ENCODE measurements around the gene TAF3. TPM values are rescaled to one million over a fixed set of nuclear protein-coding genes. Genes with fewer than 3 reads are reported as not detected.
"Not testable (repeated sequence)": the region's sequence is repeated elsewhere in the genome, so short reads cannot be mapped to it uniquely, and the experiment has no call there.

The TAF3 gene
- total and polyA plus RNA-seq, 2 experiments from 2014 or later = 3.9 to 7.7 TPM

- DNase-seq (ENCODE audit: low read depth in 1 of 2, low spot score in 1 of 2) = peak in 1 of 2 donors; percentile 32
- no peaks in the 10 kb centered on the region for H3K27me3 ChIP-seq
- H3K9me3 ChIP-seq (ENCODE audit: low read depth) = no peaks in the 10 kb centered on the region
- peak overlapping the region; percentile 24 for H3K27ac ChIP-seq
- H3K36me3 ChIP-seq = peaks cover 75% of the 10 kb centered on the region
- TF ChIP-seq, protein P1, sequence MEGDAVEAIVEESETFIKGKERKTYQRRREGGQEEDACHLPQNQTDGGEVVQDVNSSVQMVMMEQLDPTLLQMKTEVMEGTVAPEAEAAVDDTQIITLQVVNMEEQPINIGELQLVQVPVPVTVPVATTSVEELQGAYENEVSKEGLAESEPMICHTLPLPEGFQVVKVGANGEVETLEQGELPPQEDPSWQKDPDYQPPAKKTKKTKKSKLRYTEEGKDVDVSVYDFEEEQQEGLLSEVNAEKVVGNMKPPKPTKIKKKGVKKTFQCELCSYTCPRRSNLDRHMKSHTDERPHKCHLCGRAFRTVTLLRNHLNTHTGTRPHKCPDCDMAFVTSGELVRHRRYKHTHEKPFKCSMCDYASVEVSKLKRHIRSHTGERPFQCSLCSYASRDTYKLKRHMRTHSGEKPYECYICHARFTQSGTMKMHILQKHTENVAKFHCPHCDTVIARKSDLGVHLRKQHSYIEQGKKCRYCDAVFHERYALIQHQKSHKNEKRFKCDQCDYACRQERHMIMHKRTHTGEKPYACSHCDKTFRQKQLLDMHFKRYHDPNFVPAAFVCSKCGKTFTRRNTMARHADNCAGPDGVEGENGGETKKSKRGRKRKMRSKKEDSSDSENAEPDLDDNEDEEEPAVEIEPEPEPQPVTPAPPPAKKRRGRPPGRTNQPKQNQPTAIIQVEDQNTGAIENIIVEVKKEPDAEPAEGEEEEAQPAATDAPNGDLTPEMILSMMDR (IDR thresholded peaks at IDR 0.05; ENCODE audit: low read depth, low read length) = no peak
- peaks cover 6% of the 10 kb centered on the region for H3K4me1 ChIP-seq (ENCODE audit: low read depth)
- H3K4me3 ChIP-seq = no peak overlapping the region
Measured at GRCh38 chr10:7804741-7805140, 13.6 kb upstream of the TAF3 start.

GRCh38 chr10:7808686-7809267 lies 9.5 kb upstream of the TAF3 start:
- Histone ChIP-seq H3K4me3 (no peak overlapping the region), H3K27ac (no peak overlapping the region), H3K9me3 (ENCODE audit: low read depth) (no peaks in the 10 kb centered on the region), H3K27me3 (no peaks in the 10 kb centered on the region), H3K36me3 (peaks cover 38% of the 10 kb centered on the region), H3K4me1 (ENCODE audit: low read depth) (peaks cover 6% of the 10 kb centered on the region)
- no peak for DNase-seq (ENCODE audit: low read depth in 1 of 2, low spot score in 1 of 2)
- TF ChIP-seq, protein P1 (IDR thresholded peaks at IDR 0.05; ENCODE audit: low read depth, low read length) = no peak

DNA sequence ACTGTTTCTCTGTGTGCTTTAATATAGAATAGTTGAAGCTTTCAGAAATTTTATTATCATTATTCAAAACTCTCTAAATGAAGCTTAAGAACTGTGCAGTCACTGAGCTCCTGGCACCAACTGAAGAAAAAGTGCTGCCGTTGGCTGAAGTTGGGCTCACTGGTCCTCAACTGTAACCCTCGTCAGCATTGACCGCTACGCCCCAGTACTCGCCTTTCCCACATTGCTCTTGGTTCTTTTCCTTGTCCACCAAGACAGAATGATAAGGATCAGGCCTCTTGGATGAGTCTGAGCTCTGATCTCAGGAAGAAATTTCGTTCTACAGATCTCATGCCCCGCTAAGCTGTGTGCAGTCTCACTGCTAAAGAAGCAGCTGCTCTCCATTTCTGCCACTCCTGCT lies 7.9 kb upstream of the TAF3 start:
- TF ChIP-seq, protein P1 (IDR thresholded peaks at IDR 0.05; ENCODE audit: low read depth, low read length) = no peak
- H3K36me3 ChIP-seq = peaks cover 27% of the 10 kb centered on the region
- H3K4me3 ChIP-seq = no peak overlapping the region
- H3K4me1 ChIP-seq (ENCODE audit: low read depth) = no peaks in the 10 kb centered on the region
- H3K27me3 ChIP-seq = peaks cover 4% of the 10 kb centered on the region
- no peak for DNase-seq (ENCODE audit: low read depth in 1 of 2, low spot score in 1 of 2)
- H3K27ac ChIP-seq = peak overlapping the region; percentile 21
- H3K9me3 ChIP-seq (ENCODE audit: low read depth) = no peaks in the 10 kb centered on the region

DNA sequence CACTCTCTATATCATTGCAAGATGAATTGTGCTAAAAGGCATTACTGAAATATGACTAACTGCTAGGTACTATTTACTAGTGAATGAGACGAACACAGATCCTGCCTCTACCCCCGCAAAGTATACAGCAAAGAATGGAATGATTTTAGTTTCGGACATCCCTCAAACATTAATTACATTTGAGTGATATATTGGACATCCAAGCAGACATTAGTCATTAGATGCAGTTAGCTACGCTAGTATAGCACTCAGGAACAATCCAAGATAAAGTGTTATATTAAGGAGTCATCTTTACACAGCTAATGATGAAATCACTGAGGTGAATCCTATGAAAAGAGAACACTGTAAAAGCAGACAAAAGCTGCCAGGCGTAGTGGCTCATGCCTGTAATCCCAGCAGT lies 7.3 kb upstream of the TAF3 start:
- TF ChIP-seq, protein P1 (IDR thresholded peaks at IDR 0.05; ENCODE audit: low read depth, low read length) = no peak
- H3K36me3 ChIP-seq = peaks cover 24% of the 10 kb centered on the region
- DNase-seq (ENCODE audit: low read depth in 1 of 2, low spot score in 1 of 2) = no peak
- no peak overlapping the region for H3K4me3 ChIP-seq
- H3K27me3 ChIP-seq = peaks cover 4% of the 10 kb centered on the region
- H3K27ac ChIP-seq = no peak overlapping the region
- no peaks in the 10 kb centered on the region for H3K4me1 ChIP-seq (ENCODE audit: low read depth)
- no peaks in the 10 kb centered on the region for H3K9me3 ChIP-seq (ENCODE audit: low read depth)

- H3K27me3 ChIP-seq; H3K4me1 ChIP-seq (ENCODE audit: low read depth); H3K9me3 ChIP-seq (ENCODE audit: low read depth); H3K4me3 ChIP-seq; DNase-seq (ENCODE audit: low read depth in 1 of 2, low spot score in 1 of 2); H3K27ac ChIP-seq: not testable (repeated sequence)
- peaks cover 20% of the 10 kb centered on the region for H3K36me3 ChIP-seq
Measured at GRCh38 chr10:7811743-7812142, 6.6 kb upstream of the TAF3 start.

DNA sequence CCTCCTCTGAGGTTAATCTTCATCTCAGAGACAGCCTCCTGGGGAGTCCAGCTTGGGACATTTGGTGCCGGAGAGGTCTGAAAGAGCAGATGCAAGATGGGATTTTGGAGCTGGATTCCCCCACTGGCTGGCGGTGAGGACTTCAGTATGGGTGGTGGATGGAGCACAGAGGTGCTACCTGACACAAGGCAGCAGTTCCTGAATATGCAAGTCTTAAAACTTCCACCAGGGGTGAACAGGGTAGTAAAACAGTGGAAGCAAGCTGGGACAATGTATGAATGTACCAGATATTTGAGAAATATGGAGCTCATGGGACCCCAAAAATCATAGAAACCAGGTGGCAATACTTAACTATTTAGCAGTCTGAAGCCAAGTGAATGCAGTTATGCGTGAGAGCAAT lies 4.8 kb upstream of the TAF3 start:
- Histone ChIP-seq H3K36me3 (peaks cover 3% of the 10 kb centered on the region), H3K9me3 (ENCODE audit: low read depth) (no peaks in the 10 kb centered on the region), H3K27me3 (peaks cover 16% of the 10 kb centered on the region), H3K4me3 (no peak overlapping the region), H3K4me1 (ENCODE audit: low read depth) (no peaks in the 10 kb centered on the region), H3K27ac (no peak overlapping the region)
- TF ChIP-seq, protein P1 (IDR thresholded peaks at IDR 0.05; ENCODE audit: low read depth, low read length) = no peak
- DNase-seq (ENCODE audit: low read depth in 1 of 2, low spot score in 1 of 2) = no peak

Data from cardiac muscle cell (in vitro differentiated cells and primary cell).